MG63 (cell line): ENCODE measurements around the gene GPS1. TPM values are rescaled to one million over a fixed set of nuclear protein-coding genes. Genes with fewer than 3 reads are reported as not detected.

Source experiments
- DNase-seq: peaks from one replicate; pipeline ENCODE4 v3.0.0-alpha.2; 2020
- H3K27me3 ChIP-seq: fragments of 250-450 bp; sonication (Bioruptor Pico); 2 replicates; pipeline ENCODE4 v1.5.1; 2020; ENCODE audit warnings: mild to moderate bottlenecking, moderate library complexity
- H3K36me3 ChIP-seq: fragments of 250-450 bp; sonication (Bioruptor Pico); 2 replicates; pipeline ENCODE4 v1.5.1; 2020; ENCODE audit warnings: mild to moderate bottlenecking, moderate library complexity
- H3K4me3 ChIP-seq: fragments of 250-450 bp; sonication (Bioruptor Pico); 2 replicates; pipeline ENCODE4 v1.5.1; 2020; ENCODE audit warnings: mild to moderate bottlenecking, moderate library complexity
- H3K9me3 ChIP-seq: fragments of 250-450 bp; sonication (Bioruptor Pico); 2 replicates; pipeline ENCODE4 v1.5.1; 2020; ENCODE audit warnings: mild to moderate bottlenecking, moderate library complexity
- total RNA-seq: library from RNA; depleted of rRNA; stranded (reverse); fragments of >200 nt; shearing (Covaris generic); gene quantifications from 2 replicates; pipeline ENCODE4 v1.2.3, GENCODE V29; 2014; ENCODE audit warnings: low replicate concordance

Gene GPS1
- total RNA-seq, 1 experiment from 2014 or later: 181 TPM

- H3K4me3 ChIP-seq: no peak overlapping the region
- H3K36me3 ChIP-seq: peaks cover 90% of the 10 kb centered on the region
- no peaks in the 10 kb centered on the region for H3K27me3 ChIP-seq
- no peak for DNase-seq
- no peaks in the 10 kb centered on the region for H3K9me3 ChIP-seq
Observed at GRCh38 chr17:82085931-82086764, 34.5 kb downstream of the GPS1 start.

- H3K36me3 ChIP-seq: peaks cover 93% of the 10 kb centered on the region
- H3K27me3 ChIP-seq: no peaks in the 10 kb centered on the region
- DNase-seq: no peak
- H3K4me3 ChIP-seq: no peak overlapping the region
- no peaks in the 10 kb centered on the region for H3K9me3 ChIP-seq
Observed at GRCh38 chr17:82086941-82087906, 35.5 kb downstream of the GPS1 start.

- H3K27me3 ChIP-seq: no peaks in the 10 kb centered on the region
- H3K36me3 ChIP-seq: peaks cover 91% of the 10 kb centered on the region
- DNase-seq: no peak
- no peaks in the 10 kb centered on the region for H3K9me3 ChIP-seq
- H3K4me3 ChIP-seq: no peak overlapping the region
Observed at GRCh38 chr17:82087961-82088837, 36.5 kb downstream of the GPS1 start.

- peaks cover 90% of the 10 kb centered on the region for H3K36me3 ChIP-seq
- H3K9me3 ChIP-seq: no peaks in the 10 kb centered on the region
- DNase-seq: no peak
- H3K4me3 ChIP-seq: no peak overlapping the region
- H3K27me3 ChIP-seq: no peaks in the 10 kb centered on the region
Observed at GRCh38 chr17:82088838-82089722, 37.4 kb downstream of the GPS1 start.

DNA sequence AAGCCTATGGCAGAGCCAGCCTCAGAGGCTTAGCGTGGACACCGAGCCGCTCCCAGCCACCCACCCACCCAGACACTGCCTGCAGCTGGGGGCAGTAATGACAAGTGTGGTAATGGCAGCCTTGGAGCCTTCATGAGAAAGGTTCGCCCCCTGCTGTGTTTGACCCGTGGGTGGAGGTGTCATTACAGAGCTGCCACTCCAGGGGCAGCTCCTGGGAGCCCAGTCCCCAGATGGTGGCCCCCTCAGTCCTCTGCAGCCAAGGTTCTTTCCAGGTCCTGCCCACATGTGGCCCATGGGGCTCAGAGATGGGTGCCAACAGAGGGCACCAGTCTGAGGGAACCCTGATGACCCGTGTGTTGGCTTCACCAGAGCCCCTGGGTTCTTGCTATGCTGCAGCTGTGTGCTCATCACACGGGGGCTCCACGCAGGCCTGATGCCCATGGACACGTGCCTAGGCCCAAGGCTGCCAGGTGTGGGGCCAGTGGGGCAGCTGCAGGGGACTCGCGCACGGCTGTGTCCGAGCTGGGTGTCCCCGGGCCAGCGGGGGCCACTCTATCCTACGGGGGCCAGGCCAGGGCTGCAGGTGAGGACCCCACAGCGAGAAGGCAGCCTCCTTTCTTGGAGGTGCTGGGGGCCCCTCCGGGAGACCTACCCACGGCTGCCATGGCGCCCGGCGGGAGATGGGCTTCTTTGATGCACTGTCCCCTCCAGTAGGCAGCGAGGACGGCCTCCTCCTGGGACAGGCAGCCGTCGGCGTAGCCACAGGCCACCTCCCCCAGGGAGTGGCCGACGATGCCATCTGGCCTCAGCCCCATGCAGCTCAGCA is 38.2 kb downstream of the GPS1 start:
- no peak for DNase-seq
- Histone ChIP-seq H3K9me3 (no peaks in the 10 kb centered on the region), H3K4me3 (no peak overlapping the region), H3K36me3 (peaks cover 88% of the 10 kb centered on the region), H3K27me3 (no peaks in the 10 kb centered on the region)

- DNase-seq: no peak
- Histone ChIP-seq H3K4me3 (no peak overlapping the region), H3K36me3 (peaks cover 88% of the 10 kb centered on the region), H3K27me3 (no peaks in the 10 kb centered on the region), H3K9me3 (no peaks in the 10 kb centered on the region)
Observed at GRCh38 chr17:82090549-82091263, 39.0 kb downstream of the GPS1 start.

GRCh38 chr17:82091264-82092066 is 39.8 kb downstream of the GPS1 start:
- H3K27me3 ChIP-seq: no peaks in the 10 kb centered on the region
- DNase-seq: no peak
- no peak overlapping the region for H3K4me3 ChIP-seq
- peaks cover 88% of the 10 kb centered on the region for H3K36me3 ChIP-seq
- no peaks in the 10 kb centered on the region for H3K9me3 ChIP-seq

DNA sequence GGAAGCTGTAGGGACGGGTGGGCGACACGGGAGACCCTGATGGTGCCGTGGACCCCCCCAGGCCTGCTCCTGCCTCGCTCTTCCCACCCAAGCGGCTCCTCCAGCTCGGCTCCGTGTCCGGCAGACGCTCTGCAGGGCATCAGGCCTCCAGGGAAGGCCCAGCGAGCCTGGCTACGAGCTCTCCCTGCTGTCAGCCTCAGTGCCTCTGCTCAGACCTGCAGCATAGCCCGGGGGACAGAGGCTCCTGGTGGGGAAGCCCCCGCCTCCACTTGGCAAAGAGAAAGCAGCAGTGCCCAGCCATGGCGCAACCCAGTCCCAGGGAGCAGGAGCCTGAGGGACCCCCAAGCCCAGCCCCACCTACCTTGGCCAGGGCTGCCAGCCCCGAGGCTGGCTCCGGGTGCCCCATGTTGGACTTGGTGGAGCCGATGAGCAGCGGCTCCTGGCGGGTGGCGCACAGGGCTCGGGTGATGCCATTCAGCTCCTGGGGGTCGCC is 40.4 kb downstream of the GPS1 start:
- no peaks in the 10 kb centered on the region for H3K27me3 ChIP-seq
- H3K4me3 ChIP-seq: no peak overlapping the region
- H3K9me3 ChIP-seq: no peaks in the 10 kb centered on the region
- no peak for DNase-seq
- H3K36me3 ChIP-seq: peaks cover 91% of the 10 kb centered on the region

DNA sequence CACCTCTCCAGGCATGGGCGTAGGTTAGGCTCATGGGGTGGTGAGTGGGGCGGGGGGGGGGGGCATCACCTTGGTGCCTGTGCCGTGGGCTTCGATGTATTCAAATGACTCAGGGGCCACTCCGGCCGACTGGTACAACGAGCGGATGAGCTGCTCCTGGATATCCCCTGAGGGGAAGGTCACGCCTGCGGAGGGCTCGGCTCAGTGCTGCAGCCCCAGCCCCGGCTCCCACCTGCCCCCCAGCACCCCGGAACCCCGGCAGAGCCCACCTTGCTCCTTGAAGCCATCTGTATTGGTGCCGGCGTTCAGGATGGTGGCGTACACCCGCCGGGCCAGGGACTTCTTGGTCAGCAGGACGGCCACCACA is 40.9 kb downstream of the GPS1 start:
- Histone ChIP-seq H3K27me3 (no peaks in the 10 kb centered on the region), H3K9me3 (no peaks in the 10 kb centered on the region), H3K36me3 (peaks cover 89% of the 10 kb centered on the region), H3K4me3 (no peak overlapping the region)
- no peak for DNase-seq

DNA sequence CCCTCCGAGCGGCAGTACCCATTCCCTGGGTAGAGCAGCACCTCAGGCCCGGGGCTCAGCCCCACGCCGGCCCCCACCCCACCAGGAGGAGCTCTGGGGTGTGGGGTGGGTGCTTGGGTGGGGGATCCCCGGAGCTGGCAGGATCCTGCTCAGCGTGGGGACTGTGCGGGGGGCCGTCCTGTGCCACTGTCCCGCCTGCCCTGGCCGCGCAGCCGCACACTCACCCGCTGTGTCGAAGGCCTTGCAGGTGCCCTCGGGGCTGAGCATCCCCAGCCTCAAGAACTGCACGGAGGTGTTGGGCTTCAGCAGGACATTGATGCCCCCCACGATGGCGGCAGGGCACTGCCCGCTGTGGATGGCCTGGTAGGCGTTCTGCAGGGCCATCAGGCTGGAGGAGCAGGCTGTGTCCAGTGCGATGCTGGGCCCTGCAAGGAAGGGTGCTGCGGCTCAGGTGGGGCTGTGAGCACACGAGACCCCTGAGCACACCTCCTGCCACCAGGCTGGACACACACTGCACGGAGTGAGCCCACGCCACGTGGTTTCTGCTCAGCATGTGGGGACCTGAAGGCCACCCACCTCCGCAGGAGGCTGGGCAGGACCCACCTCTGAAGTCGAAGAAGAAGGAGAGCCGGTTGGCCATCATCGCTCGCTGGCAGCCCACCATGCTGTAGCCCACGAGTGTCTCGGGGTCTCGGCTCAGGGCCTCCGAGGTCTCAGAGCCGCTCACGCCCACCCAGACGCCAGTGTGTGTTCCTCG is 41.5 kb downstream of the GPS1 start:
- no peak for DNase-seq
- Histone ChIP-seq H3K36me3 (peaks cover 83% of the 10 kb centered on the region), H3K27me3 (no peaks in the 10 kb centered on the region), H3K4me3 (no peak overlapping the region), H3K9me3 (no peaks in the 10 kb centered on the region)

DNA sequence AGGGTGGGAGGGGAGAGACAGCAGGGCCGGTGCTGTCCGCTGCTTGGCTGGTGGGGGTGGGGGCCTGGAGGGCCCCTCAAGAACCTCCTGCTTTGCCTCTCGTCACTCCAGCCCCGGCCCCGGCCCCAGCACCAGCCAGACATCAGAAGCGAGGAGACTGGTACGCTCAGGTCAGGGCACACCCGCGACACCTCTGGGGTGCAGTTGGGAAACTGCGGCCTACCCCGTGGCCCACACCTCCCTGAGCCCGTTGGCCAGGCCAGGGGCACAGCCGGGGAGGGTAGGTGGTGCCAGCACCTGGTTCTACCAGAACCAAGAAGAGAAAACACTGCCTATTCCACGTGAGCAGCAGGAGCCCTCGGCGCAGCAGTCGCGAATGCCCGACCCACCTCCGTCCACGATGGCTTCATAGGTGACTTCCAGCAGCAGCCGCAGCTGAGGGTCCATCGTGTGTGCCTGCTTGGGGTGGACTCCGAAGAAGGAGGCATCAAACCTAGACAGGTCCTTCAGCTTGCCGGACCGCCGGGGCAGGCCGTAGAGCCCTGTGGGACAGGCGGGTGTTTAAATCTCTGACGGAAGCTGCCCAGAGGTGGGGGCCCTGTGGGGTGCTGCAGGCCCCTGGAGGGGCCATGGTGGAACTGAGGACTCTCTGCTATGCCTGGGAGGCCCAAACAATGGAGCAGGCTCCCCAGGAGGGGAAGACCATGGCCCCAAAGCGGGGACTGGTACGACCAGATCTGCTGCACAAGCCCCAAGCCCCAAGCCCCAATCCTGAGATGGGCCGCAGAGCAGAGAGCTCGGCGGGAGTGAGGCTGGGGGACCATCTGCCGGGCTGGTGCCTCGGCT is 43.5 kb downstream of the GPS1 start:
- peaks cover 69% of the 10 kb centered on the region for H3K36me3 ChIP-seq
- no peak for DNase-seq
- no peaks in the 10 kb centered on the region for H3K27me3 ChIP-seq
- peak overlapping the region; percentile 84; the same call in 1 of the 2 replicates for H3K4me3 ChIP-seq
- H3K9me3 ChIP-seq: no peaks in the 10 kb centered on the region
